ENCODE data around the gene TUBAL3. TPM values are rescaled to one million over a fixed set of nuclear protein-coding genes. Genes with fewer than 3 reads are reported as not detected.

TUBAL3 gene
- total RNA-seq, 1 donor from 2014 or later, result not detected

- H3K9me3 ChIP-seq, result peaks cover 7% of the 10 kb centered on the region
- H3K4me3 ChIP-seq, result no peak overlapping the region
- no peaks in the 10 kb centered on the region for H3K27me3 ChIP-seq
- no peaks in the 10 kb centered on the region for H3K4me1 ChIP-seq
- H3K36me3 ChIP-seq, result no peaks in the 10 kb centered on the region
- no peak overlapping the region for H3K27ac ChIP-seq
- TF ChIP-seq POLR2A (IDR thresholded peaks at IDR 0.05), result no peak
- TF ChIP-seq POLR2AphosphoS5 (IDR thresholded peaks at IDR 0.05; ENCODE audit: insufficient read depth in 1 of 2, low read depth in 1 of 2), result no peak
- no peak for TF ChIP-seq CTCF (IDR thresholded peaks at IDR 0.05)
- DNase-seq (ENCODE audit: extremely low spot score in 2 of 2), result no peak
- intact Hi-C loops (cut with DNase I), result no loop called here
These were observed 11.1 kb downstream of the TUBAL3 start for GRCh38 chr10:5393529-5393928.

DNA sequence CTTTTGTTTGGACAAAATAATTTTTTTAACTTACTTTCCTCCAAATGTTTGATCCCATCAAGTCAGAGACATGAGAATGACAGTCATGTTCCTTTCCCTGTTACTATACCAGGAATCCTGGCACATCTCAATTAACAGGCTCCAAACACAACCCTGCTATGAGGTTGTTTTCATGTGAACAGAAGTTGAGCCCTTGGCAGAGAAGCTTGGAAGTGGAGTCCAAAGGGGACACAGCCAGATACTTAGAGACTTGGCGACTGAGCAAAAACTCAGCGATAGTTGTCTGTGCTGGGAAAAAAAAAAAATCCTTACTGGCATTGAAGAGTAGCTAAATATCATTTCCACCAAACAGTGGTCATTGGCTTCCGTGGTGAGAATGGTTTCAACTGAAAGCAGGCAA is 12.8 kb downstream of the TUBAL3 start:
- DNase-seq (ENCODE audit: extremely low spot score in 2 of 2), result no peak
- no peaks in the 10 kb centered on the region for H3K36me3 ChIP-seq
- no peaks in the 10 kb centered on the region for H3K4me1 ChIP-seq
- TF ChIP-seq POLR2A (IDR thresholded peaks at IDR 0.05) (no peak), CTCF (IDR thresholded peaks at IDR 0.05) (no peak), POLR2AphosphoS5 (IDR thresholded peaks at IDR 0.05; ENCODE audit: insufficient read depth in 1 of 2, low read depth in 1 of 2) (no peak)
- peaks cover 7% of the 10 kb centered on the region for H3K9me3 ChIP-seq
- H3K27me3 ChIP-seq, result no peaks in the 10 kb centered on the region
- no peak overlapping the region for H3K27ac ChIP-seq
- intact Hi-C loops (cut with DNase I), result no loop called here
- H3K4me3 ChIP-seq, result no peak overlapping the region

- no peak for DNase-seq (ENCODE audit: extremely low spot score in 2 of 2)
- intact Hi-C loops (cut with DNase I), result no loop called here
- Histone ChIP-seq H3K4me1 (no peaks in the 10 kb centered on the region), H3K36me3 (no peaks in the 10 kb centered on the region), H3K27ac (no peak overlapping the region), H3K27me3 (no peaks in the 10 kb centered on the region), H3K4me3 (no peak overlapping the region), H3K9me3 (peaks cover 7% of the 10 kb centered on the region)
- no peak for TF ChIP-seq POLR2A (IDR thresholded peaks at IDR 0.05)
These were observed 13.9 kb downstream of the TUBAL3 start for GRCh38 chr10:5390607-5391205.

- intact Hi-C loops (cut with DNase I), result loop anchor here (10.0 kb wide), 1 partner anchor 572 kb away; no protein-coding TSS in a partner anchor
- Histone ChIP-seq H3K9me3 (peaks cover 7% of the 10 kb centered on the region), H3K27ac (no peak overlapping the region), H3K36me3 (no peaks in the 10 kb centered on the region), H3K27me3 (no peaks in the 10 kb centered on the region), H3K4me1 (no peaks in the 10 kb centered on the region), H3K4me3 (no peak overlapping the region)
- DNase-seq (ENCODE audit: extremely low spot score in 2 of 2), result no peak
- TF ChIP-seq POLR2A (IDR thresholded peaks at IDR 0.05) (no peak), CTCF (IDR thresholded peaks at IDR 0.05) (no peak), POLR2AphosphoS5 (IDR thresholded peaks at IDR 0.05; ENCODE audit: insufficient read depth in 1 of 2, low read depth in 1 of 2) (no peak)
These were observed 17.5 kb downstream of the TUBAL3 start for GRCh38 chr10:5387169-5387568.

- no peak for DNase-seq (ENCODE audit: extremely low spot score in 2 of 2)
- H3K4me1 ChIP-seq, result no peaks in the 10 kb centered on the region
- no peak for TF ChIP-seq POLR2A (IDR thresholded peaks at IDR 0.05)
- no peak for TF ChIP-seq POLR2AphosphoS5 (IDR thresholded peaks at IDR 0.05; ENCODE audit: insufficient read depth in 1 of 2, low read depth in 1 of 2)
- TF ChIP-seq CTCF (IDR thresholded peaks at IDR 0.05), result no peak
- no peaks in the 10 kb centered on the region for H3K9me3 ChIP-seq
- no peak overlapping the region for H3K4me3 ChIP-seq
- no peak overlapping the region for H3K27ac ChIP-seq
- no peaks in the 10 kb centered on the region for H3K27me3 ChIP-seq
- no peaks in the 10 kb centered on the region for H3K36me3 ChIP-seq
- intact Hi-C loops (cut with DNase I), result loop anchor here (10.0 kb wide), 1 partner anchor 570 kb away; no protein-coding TSS in a partner anchor
These were observed 19.4 kb downstream of the TUBAL3 start for GRCh38 chr10:5385224-5385623.

Data from vagina (tissue), 2 donors.